Sigmoid colon (tissue), 7 donors: ENCODE measurements around the gene AGBL1. TPM values are rescaled to one million over a fixed set of nuclear protein-coding genes. Genes with fewer than 3 reads are reported as not detected.

Experiments used
- DNase-seq: peaks from one replicate; pipeline ENCODE4 v3.0.0-alpha.2; 2019
- H3K27ac ChIP-seq, 4 donors: fragments of 200-600 bp; sonication (generic); one replicate each; pipeline ENCODE4 v1.5.1; 2016 to 2019; ENCODE audit warnings: mild to moderate bottlenecking in 1 of 4
- H3K27me3 ChIP-seq, 3 donors: fragments of 200-600 bp; sonication (generic); one replicate each; pipeline ENCODE4 v1.5.1; 2019; ENCODE audit warnings: mild to moderate bottlenecking in 1 of 3
- H3K36me3 ChIP-seq, 4 donors: fragments of 200-600 bp; sonication (generic); one replicate each; pipeline ENCODE4 v1.5.1; 2016 to 2019
- H3K4me1 ChIP-seq, 4 donors: fragments of 200-600 bp; sonication (generic); one replicate each; pipeline ENCODE4 v1.5.1; 2017 to 2019
- H3K4me3 ChIP-seq, 4 donors: fragments of 200-600 bp; sonication (generic); one replicate each; pipeline ENCODE4 v1.5.1; 2017 to 2019; ENCODE audit warnings: mild to moderate bottlenecking in 2 of 4, moderate library complexity in 1 of 4
- H3K9me3 ChIP-seq, 4 donors: fragments of 200-600 bp in 3 of 4; sonication (generic) in 3 of 4; one replicate each; pipeline versions ENCODE4 v1.5.1 to v1.6.1; 2013 to 2019
- EP300 ChIP-seq, 4 donors: sonication (generic); formaldehyde crosslinking; IDR thresholded peaks; one replicate each; pipeline ENCODE4 v1.6.1; 2017; ENCODE audit warnings: antibody characterized with exemption in 4 of 4
- POLR2A ChIP-seq, 2 donors: fragments of 450-650 bp; IDR thresholded peaks; one replicate each; pipeline ENCODE4 v1.6.1; 2016; ENCODE audit warnings: antibody characterized with exemption in 2 of 2, mild to moderate bottlenecking in 2 of 2, moderate library complexity in 2 of 2
- POLR2AphosphoS5 ChIP-seq, 4 donors: sonication (generic); formaldehyde crosslinking; IDR thresholded peaks; one replicate each; pipeline ENCODE4 v1.6.1; 2017; ENCODE audit warnings: antibody characterized with exemption in 4 of 4
- WGBS, 2 donors: extraction: QIAGEN DNeasy Blood & Tissue Kit; methylation state at CpG; one replicate each; pipeline ENCODE4 v1.1.7; 2013; 5-methylcytosine and 5-hydroxymethylcytosine counted together
- intact Hi-C: fragments of 100-400 bp; cut with DNase I; formaldehyde crosslinking; loops from one replicate; pipeline ENCODE4 v1.15.1; 2023
- polyA plus RNA-seq, 3 donors: library from polyadenylated mRNA; stranded (reverse); fragments of 200-250 nt; gene quantifications; one replicate each; pipeline ENCODE4 v1.2.3, GENCODE V29; 2013
- total RNA-seq, 4 donors: library from RNA; depleted of rRNA; stranded (reverse); fragments of >200 nt; gene quantifications; one replicate each; pipeline ENCODE4 v1.1.0, GENCODE V29; 2016
- TF ChIP-seq, protein P1 (sequence below), 4 experiments: fragments of 450-650 bp in 3 of 4; fragments of 200-600 bp in 1 of 4; IDR thresholded peaks; one replicate each; pipeline ENCODE4 v1.5.1; 2016 to 2019; ENCODE audit warnings: antibody characterized with exemption in 4 of 4, mild to moderate bottlenecking in 3 of 4, moderate library complexity in 2 of 4
- donor health status: healthy with polysubstance abuse.
- donor health status: Bipolar disorder and iron deficiency.
- donor health status: healthy.

The AGBL1 gene
- total and polyA plus RNA-seq, 7 donors, result 0.16 to 0.28 TPM; not detected in 5

DNA sequence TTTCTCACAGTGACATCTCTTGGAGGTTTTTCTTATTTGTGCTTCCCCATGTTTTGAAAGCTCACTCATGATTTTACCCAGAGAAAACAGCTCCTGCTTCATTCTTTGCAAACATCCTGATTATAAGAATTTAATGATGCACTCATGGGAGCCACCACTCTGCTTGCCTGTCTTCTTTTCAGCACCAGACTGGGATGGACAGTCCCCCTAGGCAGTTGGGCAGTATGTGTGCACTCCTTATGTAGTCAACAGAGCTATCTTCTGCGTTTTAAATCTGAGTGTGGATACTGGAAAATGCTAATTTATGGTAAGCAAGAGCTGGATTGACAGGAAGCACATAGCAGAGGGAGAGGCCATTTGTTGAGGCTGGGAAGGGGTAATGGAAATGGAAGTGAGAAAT, 276.1 kb downstream of the AGBL1 start:
- DNase-seq, result no peak
- no peak for TF ChIP-seq POLR2AphosphoS5 (IDR thresholded peaks at IDR 0.05)
- TF ChIP-seq, protein P1, sequence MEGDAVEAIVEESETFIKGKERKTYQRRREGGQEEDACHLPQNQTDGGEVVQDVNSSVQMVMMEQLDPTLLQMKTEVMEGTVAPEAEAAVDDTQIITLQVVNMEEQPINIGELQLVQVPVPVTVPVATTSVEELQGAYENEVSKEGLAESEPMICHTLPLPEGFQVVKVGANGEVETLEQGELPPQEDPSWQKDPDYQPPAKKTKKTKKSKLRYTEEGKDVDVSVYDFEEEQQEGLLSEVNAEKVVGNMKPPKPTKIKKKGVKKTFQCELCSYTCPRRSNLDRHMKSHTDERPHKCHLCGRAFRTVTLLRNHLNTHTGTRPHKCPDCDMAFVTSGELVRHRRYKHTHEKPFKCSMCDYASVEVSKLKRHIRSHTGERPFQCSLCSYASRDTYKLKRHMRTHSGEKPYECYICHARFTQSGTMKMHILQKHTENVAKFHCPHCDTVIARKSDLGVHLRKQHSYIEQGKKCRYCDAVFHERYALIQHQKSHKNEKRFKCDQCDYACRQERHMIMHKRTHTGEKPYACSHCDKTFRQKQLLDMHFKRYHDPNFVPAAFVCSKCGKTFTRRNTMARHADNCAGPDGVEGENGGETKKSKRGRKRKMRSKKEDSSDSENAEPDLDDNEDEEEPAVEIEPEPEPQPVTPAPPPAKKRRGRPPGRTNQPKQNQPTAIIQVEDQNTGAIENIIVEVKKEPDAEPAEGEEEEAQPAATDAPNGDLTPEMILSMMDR (IDR thresholded peaks at IDR 0.05), result no peak
- no peak for TF ChIP-seq POLR2A (IDR thresholded peaks at IDR 0.05)
- no peak for TF ChIP-seq EP300 (IDR thresholded peaks at IDR 0.05)
- Histone ChIP-seq H3K4me3 (no peak overlapping the region), H3K27ac (no peak overlapping the region), H3K36me3 (no peaks in the 10 kb centered on the region), H3K27me3 (no peaks in the 10 kb centered on the region), H3K4me1 (no peaks in the 10 kb centered on the region), H3K9me3 (no peaks in the 10 kb centered on the region)
- WGBS, 2 donors, result 32 to 33% methylated on average over 1 of the region's 1 CpG
- intact Hi-C loops, result no loop called here

DNA sequence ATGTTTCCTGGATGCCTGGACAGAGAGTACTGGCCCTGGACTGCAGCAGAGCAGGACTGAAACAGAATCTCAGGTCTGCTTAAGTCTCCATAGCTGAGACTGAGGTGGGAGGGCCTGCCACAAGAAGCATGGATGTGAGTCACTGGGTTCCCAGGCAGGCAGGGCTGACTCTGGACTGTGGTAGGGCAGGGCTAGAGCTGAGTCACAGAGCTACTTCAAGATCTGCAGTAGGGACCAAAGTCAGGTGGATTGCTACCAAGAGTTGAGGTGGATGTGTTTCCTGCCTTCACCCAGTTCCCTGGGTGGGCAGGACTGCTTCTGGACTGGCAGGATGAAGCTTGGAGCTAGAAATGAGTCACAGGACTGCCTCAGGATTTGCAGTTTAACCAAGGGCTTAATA, 282.9 kb downstream of the AGBL1 start:
- no peak for TF ChIP-seq POLR2AphosphoS5 (IDR thresholded peaks at IDR 0.05)
- no peak for TF ChIP-seq EP300 (IDR thresholded peaks at IDR 0.05)
- TF ChIP-seq, protein P1 (IDR thresholded peaks at IDR 0.05), result no peak
- no peak for TF ChIP-seq POLR2A (IDR thresholded peaks at IDR 0.05)
- Histone ChIP-seq H3K4me1 (no peaks in the 10 kb centered on the region), H3K27ac (no peak overlapping the region), H3K9me3 (no peaks in the 10 kb centered on the region), H3K4me3 (no peak overlapping the region), H3K36me3 (no peaks in the 10 kb centered on the region), H3K27me3 (no peaks in the 10 kb centered on the region)
- intact Hi-C loops, result no loop called here
- no peak for DNase-seq

DNA sequence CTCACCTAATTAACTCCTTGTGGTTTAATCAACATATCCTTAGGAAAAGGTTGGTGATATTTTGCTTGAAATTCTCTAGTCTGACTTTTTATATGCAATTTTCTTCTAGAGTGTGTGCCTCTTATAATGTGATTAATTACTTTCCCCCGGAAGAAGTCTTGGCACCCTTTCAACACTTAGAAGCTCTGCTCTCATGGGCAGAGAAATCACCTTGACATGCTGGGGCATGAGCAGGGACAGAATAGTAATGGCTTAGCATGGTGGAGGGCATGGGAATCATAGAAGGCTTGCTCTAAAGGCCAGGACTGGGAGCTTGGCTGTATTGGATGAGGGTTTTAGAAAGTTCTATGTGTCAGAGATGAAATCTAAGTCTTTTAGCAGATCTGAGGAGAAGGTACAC, 293.5 kb downstream of the AGBL1 start:
- Histone ChIP-seq H3K9me3 (peaks cover 0 to 3% (median 0%) of the 10 kb centered on the region in 4 donors), H3K4me1 (no peaks in the 10 kb centered on the region), H3K27ac (no peak overlapping the region), H3K27me3 (no peaks in the 10 kb centered on the region), H3K4me3 (no peak overlapping the region), H3K36me3 (no peaks in the 10 kb centered on the region)
- TF ChIP-seq POLR2A (IDR thresholded peaks at IDR 0.05), result no peak
- TF ChIP-seq EP300 (IDR thresholded peaks at IDR 0.05), result no peak
- TF ChIP-seq, protein P1 (IDR thresholded peaks at IDR 0.05), result no peak
- no peak for TF ChIP-seq POLR2AphosphoS5 (IDR thresholded peaks at IDR 0.05)
- 56 to 63% methylated on average over 1 of the region's 1 CpG for WGBS, 2 donors
- DNase-seq, result no peak
- intact Hi-C loops, result no loop called here

DNA sequence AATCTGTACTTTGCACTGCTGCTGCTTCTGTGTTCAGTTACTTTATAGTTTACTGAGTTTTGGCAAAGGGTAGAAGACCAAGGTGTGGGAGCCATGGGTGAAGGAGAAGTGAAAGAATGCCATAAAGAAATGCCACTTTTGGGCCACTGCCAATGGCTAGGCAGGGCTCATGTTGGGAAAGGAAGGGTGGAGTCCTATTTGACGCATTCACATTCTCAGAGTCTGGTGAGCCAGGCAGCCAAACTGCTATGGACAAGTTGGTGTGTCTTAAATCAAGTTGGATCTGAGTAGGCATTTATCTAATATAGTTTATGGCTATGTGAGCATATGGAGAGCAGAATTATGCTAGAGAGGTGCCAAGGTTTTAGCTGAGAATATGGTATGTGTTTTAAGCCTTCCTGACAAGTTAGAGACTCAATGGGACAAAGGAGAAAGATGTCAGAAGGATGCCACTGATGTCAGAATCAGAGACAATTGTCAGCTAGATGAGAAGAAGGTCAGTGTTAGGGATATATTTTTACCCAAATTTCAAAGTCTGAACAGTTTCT, 296.1 kb downstream of the AGBL1 start:
- Histone ChIP-seq H3K27ac (no peak overlapping the region), H3K4me3 (no peak overlapping the region), H3K4me1 (no peaks in the 10 kb centered on the region), H3K36me3 (no peaks in the 10 kb centered on the region), H3K27me3 (no peaks in the 10 kb centered on the region), H3K9me3 (peaks cover 0 to 3% (median 0%) of the 10 kb centered on the region in 4 donors)
- no peak for DNase-seq
- intact Hi-C loops, result no loop called here
- TF ChIP-seq, protein P1 (IDR thresholded peaks at IDR 0.05), result no peak
- TF ChIP-seq POLR2A (IDR thresholded peaks at IDR 0.05) (no peak), EP300 (IDR thresholded peaks at IDR 0.05) (no peak), POLR2AphosphoS5 (IDR thresholded peaks at IDR 0.05) (no peak)
- 31 to 79% methylated on average over 1 of the region's 1 CpG for WGBS, 2 donors

DNA sequence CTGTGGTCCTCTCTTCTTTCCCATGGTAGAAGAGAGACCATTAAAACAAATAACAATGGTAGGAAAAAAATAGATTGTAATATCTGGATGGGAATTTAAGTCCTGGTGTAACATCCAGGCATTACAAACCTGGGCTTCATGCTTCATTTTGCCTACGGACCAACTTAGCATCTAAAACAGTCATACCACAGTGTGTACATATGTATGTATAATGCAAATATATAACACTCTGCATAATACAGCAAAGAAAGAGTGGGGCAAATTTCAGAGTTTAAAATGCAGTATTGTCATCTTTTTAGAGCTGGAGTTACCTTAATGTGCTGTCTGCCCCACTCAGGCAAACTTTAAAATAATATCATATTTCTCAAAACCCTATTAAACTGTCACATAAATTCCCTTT, 298.2 kb downstream of the AGBL1 start:
- DNase-seq, result no peak
- peaks cover 0 to 3% (median 0%) of the 10 kb centered on the region in 4 donors for H3K9me3 ChIP-seq
- no peak overlapping the region for H3K4me3 ChIP-seq
- no peaks in the 10 kb centered on the region for H3K4me1 ChIP-seq
- 58 to 76% methylated on average over 1 of the region's 1 CpG for WGBS, 2 donors
- no peaks in the 10 kb centered on the region for H3K36me3 ChIP-seq
- intact Hi-C loops, result no loop called here
- no peak overlapping the region for H3K27ac ChIP-seq
- no peaks in the 10 kb centered on the region for H3K27me3 ChIP-seq
- no peak for TF ChIP-seq EP300 (IDR thresholded peaks at IDR 0.05)
- TF ChIP-seq, protein P1 (IDR thresholded peaks at IDR 0.05), result no peak
- TF ChIP-seq POLR2A (IDR thresholded peaks at IDR 0.05), result no peak
- TF ChIP-seq POLR2AphosphoS5 (IDR thresholded peaks at IDR 0.05), result no peak
